HCT116 (cell line): Measurements from ENCODE around the gene DAND5. TPM values are rescaled to one million over a fixed set of nuclear protein-coding genes. Genes with fewer than 3 reads are reported as not detected.

ENCODE experiments used
- ATAC-seq: fragments of 200-7000 bp; cut with Tn5 transposase; 2 replicates; pipeline ENCODE4 v1.9.1; 2020; ENCODE audit warnings: mild to moderate bottlenecking, moderate library complexity
- BruUV-seq: library from RNA; stranded (reverse); fragments of 400-500 nt; replicated peaks from 2 replicates; lab custom pipeline; 2021; lab: Mats Ljungman, UMichigan
- CTCF ChIA-PET: fragments of 300-600 bp; sonication (Branson Sonifier 250); formaldehyde crosslinking; loops from one replicate; lab custom pipeline; 2021; ENCODE audit warnings: antibody characterized with exemption; lab: Charles Lee
- POLR2A ChIA-PET: fragments of 300-600, 350-600 bp; sonication (Branson Sonifier 250); formaldehyde crosslinking; loops from one replicate; lab custom pipeline; 2021; ENCODE audit warnings: antibody characterized with exemption; lab: Charles Lee
- RAD21 ChIA-PET, 2 experiments: fragments of 300-600 bp; sonication (Branson Sonifier 250); formaldehyde crosslinking; loops; one replicate each; lab custom pipeline; 2023; ENCODE audit warnings: low total read pairs in 2 of 2; ENCODE audit not compliant: uncharacterized antibody in 2 of 2, unreplicated experiment in 2 of 2, low non-redundant PET in 1 of 2; lab: Charles Lee
- DNase-seq: peaks from one replicate; pipeline ENCODE4 v3.0.0-alpha.2; 2010; ENCODE audit warnings: low read depth, low spot score
- H2AFZ ChIP-seq: fragments of 200-600 bp; shearing (Covaris generic), sonication (generic); 2 replicates; pipeline ENCODE4 v1.6.1; 2017; ENCODE audit warnings: low read depth, mixed run types, mixed read lengths, antibody characterized with exemption, low read length; ENCODE audit not compliant: poor library complexity, severe bottlenecking
- H3K27ac ChIP-seq: 2 replicates; pipeline ENCODE4 v1.5.1; 2012; ENCODE audit warnings: low read depth, low read length
- H3K27me3 ChIP-seq: fragments of 200-600 bp; sonication (generic); 2 replicates; pipeline ENCODE4 v1.6.1; 2016; ENCODE audit warnings: mixed run types, low read length, mixed read lengths; ENCODE audit not compliant: insufficient read depth
- H3K36me3 ChIP-seq, 2 experiments: fragments of 200-500 bp in 1 of 2; fragments of 200-600 bp in 1 of 2; sonication (Bioruptor generic) in 1 of 2; sonication (generic) in 1 of 2; 2 replicates each; pipeline versions ENCODE4 v1.5.1 to v1.6.1; 2014 to 2016; ENCODE audit warnings: low read length in 2 of 2, inconsistent platforms in 1 of 2, mixed read lengths in 1 of 2, mixed run types in 1 of 2; ENCODE audit not compliant: insufficient read depth in 2 of 2, control insufficient read depth in 1 of 2
- H3K4me1 ChIP-seq, 2 experiments: fragments of 200-600 bp in 1 of 2; sonication (generic) in 1 of 2; 2 replicates each; pipeline versions ENCODE4 v1.5.1 to v1.6.1; 2012 to 2017; ENCODE audit warnings: low read length in 2 of 2, inconsistent platforms in 1 of 2, mild to moderate bottlenecking in 1 of 2, mixed read lengths in 1 of 2, mixed run types in 1 of 2, moderate library complexity in 1 of 2; ENCODE audit not compliant: insufficient read depth in 2 of 2, control insufficient read depth in 1 of 2
- H3K4me2 ChIP-seq: fragments of 200-600 bp; sonication (generic); 2 replicates; pipeline ENCODE4 v1.6.1; 2017; ENCODE audit warnings: mixed run types, low read length, mixed read lengths
- H3K4me3 ChIP-seq, 2 experiments: fragments of 200-600 bp in 1 of 2; sonication (generic) in 1 of 2; replicated peaks in 1 of 2; 2 replicates each; pipeline ENCODE4 v1.5.1; 2011 to 2016; ENCODE audit warnings: low read length in 2 of 2, control low read depth in 1 of 2, low read depth in 1 of 2, mild to moderate bottlenecking in 1 of 2, mixed read lengths in 1 of 2, mixed run types in 1 of 2
- H3K79me2 ChIP-seq: fragments of 200-600 bp; sonication (generic); 2 replicates; pipeline ENCODE4 v1.6.1; 2017; ENCODE audit warnings: mild to moderate bottlenecking, mixed run types, low read length, moderate library complexity, mixed read lengths; ENCODE audit not compliant: insufficient read depth
- H3K9ac ChIP-seq: fragments of 200-600 bp; sonication (generic); 2 replicates; pipeline ENCODE4 v1.6.1; 2016; ENCODE audit warnings: low read length, mixed read lengths
- H3K9me2 ChIP-seq: fragments of 200-600 bp; sonication (generic), shearing (Covaris generic); 2 replicates; pipeline ENCODE4 v1.6.1; 2017; ENCODE audit warnings: mixed run types, mild to moderate bottlenecking, moderate library complexity; ENCODE audit not compliant: insufficient read depth
- H3K9me3 ChIP-seq, 2 experiments: fragments of 200-500 bp in 1 of 2; fragments of 200-600 bp in 1 of 2; sonication (Bioruptor generic) in 1 of 2; sonication (generic) in 1 of 2; 2 replicates each; pipeline ENCODE4 v1.6.1; 2014 to 2017; ENCODE audit warnings: low read length in 2 of 2, mixed read lengths in 2 of 2, inconsistent platforms in 1 of 2, low read depth in 1 of 2, mild to moderate bottlenecking in 1 of 2, mixed run types in 1 of 2, moderate library complexity in 1 of 2; ENCODE audit not compliant: control insufficient read depth in 1 of 2, insufficient read depth in 1 of 2
- H4K20me1 ChIP-seq: fragments of 200-600 bp; sonication (generic), shearing (Covaris generic); 2 replicates; pipeline ENCODE4 v1.6.1; 2017; ENCODE audit warnings: mixed run types, mild to moderate bottlenecking, moderate library complexity; ENCODE audit not compliant: insufficient read depth
- ELF1 ChIP-seq: IDR thresholded peaks from 2 replicates; pipeline ENCODE4 v1.6.1; 2012; ENCODE audit warnings: low read depth, borderline replicate concordance
- RAD21 ChIP-seq: IDR thresholded peaks from 2 replicates; pipeline ENCODE4 v1.6.1; 2012; ENCODE audit warnings: low read depth, mild to moderate bottlenecking
- SIN3A ChIP-seq: IDR thresholded peaks from 2 replicates; pipeline ENCODE4 v1.6.1; 2012; ENCODE audit warnings: low read depth
- SP1 ChIP-seq: IDR thresholded peaks from 2 replicates; pipeline ENCODE4 v1.6.1; 2012; ENCODE audit warnings: low read depth
- SRF ChIP-seq: IDR thresholded peaks from 2 replicates; pipeline ENCODE4 v1.6.1; 2012; ENCODE audit warnings: low read depth
- intact Hi-C: fragments of 100-400 bp; cut with micrococcal nuclease; formaldehyde crosslinking; loops from 2 replicates; pipeline ENCODE4 v1.10.0; 2022
- microRNA-seq: library from miRNA; unstranded; fragments of <30 nt; microRNA quantifications from one replicate; pipeline ENCODE4, GENCODE V29; 2016; ENCODE audit warnings: borderline number of aligned reads
- total RNA-seq: library from RNA; stranded (reverse); gene quantifications from one replicate; pipeline ENCODE4 v1.2.1, GENCODE V29; 2021; ENCODE audit not compliant: unreplicated experiment

Gene DAND5
- total RNA-seq, 1 experiment from 2014 or later: 0.25 TPM

DNA sequence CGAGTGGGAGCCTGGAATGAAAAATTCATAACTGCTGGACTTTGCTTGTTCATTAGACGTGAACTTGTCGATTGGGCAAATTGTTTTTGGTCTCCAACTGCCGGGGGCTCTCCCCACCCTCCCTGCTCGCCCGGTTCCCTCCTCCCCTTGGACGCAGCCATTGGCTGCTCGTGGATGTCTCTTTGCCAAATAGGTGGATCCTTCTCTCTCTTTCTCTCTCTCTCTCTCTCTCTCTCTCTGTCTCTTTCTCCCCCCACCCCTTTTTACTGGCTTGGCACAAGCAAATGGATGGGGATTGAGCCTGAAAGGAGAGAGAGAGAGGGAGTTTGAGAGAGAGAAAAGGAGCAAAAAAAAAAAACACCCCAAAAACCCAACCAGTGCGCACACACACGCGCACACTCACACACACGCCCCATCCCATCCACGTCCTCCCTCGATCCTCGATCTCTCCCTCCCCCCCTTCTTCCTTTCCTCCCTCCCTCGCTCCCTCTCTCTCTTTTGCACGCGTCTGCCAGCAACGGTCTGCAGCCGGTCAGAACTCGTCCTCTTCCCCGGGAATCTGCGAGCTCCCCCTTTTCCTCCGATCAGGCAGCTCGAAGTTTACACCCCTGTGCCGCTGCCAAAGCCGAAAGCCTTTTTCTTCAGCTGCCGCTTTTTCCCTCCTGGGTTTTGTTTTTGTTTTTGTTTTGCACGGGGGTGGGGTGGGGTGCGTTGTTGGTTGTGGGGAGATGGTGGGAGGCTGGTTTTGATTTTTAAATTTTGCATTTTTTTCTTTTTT is 53.7 kb downstream of the DAND5 start:
- H3K9me3 ChIP-seq: no peaks in the 10 kb centered on the region
- no peak for ATAC-seq
- ChIA-PET RAD21 (no interaction called here), POLR2A (no interaction called here), CTCF (interaction anchor here (2.7 kb wide), 1 partner anchor 11 kb away, joined by 11 read pairs; no protein-coding TSS in a partner anchor)
- no peak overlapping the region for H3K9ac ChIP-seq
- H3K9me2 ChIP-seq: no peaks in the 10 kb centered on the region
- no peaks in the 10 kb centered on the region for H3K79me2 ChIP-seq
- no peaks in the 10 kb centered on the region for H4K20me1 ChIP-seq
- no peak for TF ChIP-seq SIN3A
- no peak for TF ChIP-seq RAD21
- no peak for TF ChIP-seq SP1
- no peak overlapping the region for H3K4me2 ChIP-seq
- no peak overlapping the region for H3K4me3 ChIP-seq
- H3K27me3 ChIP-seq: no peaks in the 10 kb centered on the region
- no peak for DNase-seq
- H3K36me3 ChIP-seq: peaks cover 0 to 5% of the 10 kb centered on the region in 2 experiments; a peak in 1 of 4 replicates
- intact Hi-C loops: no loop called here
- no peak overlapping the region for H3K27ac ChIP-seq
- no peak overlapping the region for H2AFZ ChIP-seq
- H3K4me1 ChIP-seq: peaks cover 5% of the 10 kb centered on the region in 2 experiments; a peak in 2 of 4 replicates
- no TSS peak for BruUV-seq

DNA sequence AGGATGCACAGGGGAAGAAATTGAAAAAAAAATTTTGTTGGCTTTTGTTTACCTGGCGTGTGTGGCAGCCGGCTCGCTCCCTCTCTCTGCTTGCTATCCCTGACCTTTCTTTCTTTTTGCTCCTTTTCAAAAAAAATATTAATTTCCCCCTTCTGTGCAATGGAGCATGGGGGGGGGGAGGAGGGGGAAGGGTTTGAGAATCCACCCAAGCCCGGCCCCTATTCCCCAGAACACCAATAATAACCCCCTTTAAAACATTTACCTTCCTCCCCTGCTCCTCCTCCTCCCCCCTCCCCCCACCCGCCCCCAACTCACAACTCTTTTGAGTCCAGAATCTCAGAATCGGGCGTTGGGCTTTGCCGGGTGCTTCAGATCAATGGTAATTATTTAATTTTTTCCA is 54.3 kb downstream of the DAND5 start:
- CTCF ChIA-PET: no interaction called here
- no peak overlapping the region for H3K4me3 ChIP-seq
- H2AFZ ChIP-seq: no peak overlapping the region
- TF ChIP-seq ELF1 (no peak), SRF (no peak)
- H3K9ac ChIP-seq: no peak overlapping the region
- RAD21 ChIA-PET: no interaction called here
- H3K79me2 ChIP-seq: no peaks in the 10 kb centered on the region
- H3K4me2 ChIP-seq: no peak overlapping the region
- H4K20me1 ChIP-seq: no peaks in the 10 kb centered on the region
- intact Hi-C loops: no loop called here
- H3K9me3 ChIP-seq: no peaks in the 10 kb centered on the region
- H3K27ac ChIP-seq: no peak overlapping the region
- ATAC-seq (no peak), DNase-seq (no peak)
- peaks cover 0 to 5% of the 10 kb centered on the region in 2 experiments; a peak in 1 of 4 replicates for H3K36me3 ChIP-seq
- peaks cover 5% of the 10 kb centered on the region in 2 experiments; a peak in 2 of 4 replicates for H3K4me1 ChIP-seq
- POLR2A ChIA-PET: no interaction called here
- no peaks in the 10 kb centered on the region for H3K9me2 ChIP-seq
- BruUV-seq: no TSS peak
- H3K27me3 ChIP-seq: no peaks in the 10 kb centered on the region

Small RNA genes within 50 kb of the gene (microRNA-seq; reads per million reads assigned to microRNA genes)
- gene MIR5695 (not detected), gene MIR6515 (1.2 reads per million)

Other genes starting within 250 kb of the DAND5 start
- 81.8 TPM for gene TNPO2, start 245.6 kb upstream of the DAND5 start, total RNA-seq
- gene TRIR, start 234.9 kb upstream of the DAND5 start, total RNA-seq: 155 TPM
- gene GET3, start 232.1 kb upstream of the DAND5 start, total RNA-seq: 77.6 TPM
- 0.10 TPM for gene BEST2, start 217.8 kb upstream of the DAND5 start, total RNA-seq
- 96.3 TPM for gene HOOK2, start 194.0 kb upstream of the DAND5 start, total RNA-seq
- 194 TPM for gene JUNB, start 178.1 kb upstream of the DAND5 start, total RNA-seq
- 387 TPM for gene PRDX2, start 167.8 kb upstream of the DAND5 start, total RNA-seq
- gene THSD8, start 167.5 kb upstream of the DAND5 start, total RNA-seq: 33.3 TPM
- gene RNASEH2A, start 163.0 kb upstream of the DAND5 start, total RNA-seq: 54.5 TPM
- gene RTBDN, start 135.0 kb upstream of the DAND5 start, total RNA-seq: 25.1 TPM
- 28.9 TPM for gene MAST1, start 131.1 kb upstream of the DAND5 start, total RNA-seq
- 36.6 TPM for gene DNASE2, start 88.1 kb upstream of the DAND5 start, total RNA-seq
- not detected for gene KLF1, start 82.4 kb upstream of the DAND5 start, total RNA-seq
- gene GCDH, start 78.4 kb upstream of the DAND5 start, total RNA-seq: 23.2 TPM
- 0.25 TPM for gene SYCE2, start 50.3 kb upstream of the DAND5 start, total RNA-seq
- gene FARSA, start 35.9 kb upstream of the DAND5 start, total RNA-seq: 129 TPM
- 739 TPM for gene CALR, start 31.0 kb upstream of the DAND5 start, total RNA-seq
- gene RAD23A, start 23.7 kb upstream of the DAND5 start, total RNA-seq: 163 TPM
- gene GADD45GIP1, start 12.4 kb upstream of the DAND5 start, total RNA-seq: 35.9 TPM
- 34.8 TPM for gene NFIX, start 25.9 kb downstream of the DAND5 start, total RNA-seq
- 2.6 TPM for gene LYL1, start 133.3 kb downstream of the DAND5 start, total RNA-seq
- 84.4 TPM for gene TRMT1, start 147.2 kb downstream of the DAND5 start, total RNA-seq
- 181 TPM for gene NACC1, start 148.7 kb downstream of the DAND5 start, total RNA-seq
- gene STX10, start 180.8 kb downstream of the DAND5 start, total RNA-seq: 149 TPM
- 247 TPM for gene IER2, start 180.8 kb downstream of the DAND5 start, total RNA-seq